HL-60 (cell line): ENCODE measurements around the gene TBCD.

Experiments
- DNase-seq, 2 experiments: peaks; one replicate each; pipeline ENCODE4 v3.0.0-alpha.2; 2010 to 2020; ENCODE audit warnings: low read depth in 1 of 2, low spot score in 1 of 2
- H3K27ac ChIP-seq: fragments of 250-450 bp; sonication (Bioruptor Pico); replicated peaks from 2 replicates; pipeline ENCODE4 v1.5.1; 2020; ENCODE audit warnings: mild to moderate bottlenecking, moderate library complexity
- H3K27me3 ChIP-seq: fragments of 250-450 bp; sonication (Bioruptor Pico); 2 replicates; pipeline ENCODE4 v1.5.1; 2021; ENCODE audit warnings: mild to moderate bottlenecking, moderate library complexity; ENCODE audit not compliant: insufficient read depth, poor library complexity, severe bottlenecking
- H3K4me3 ChIP-seq: replicated peaks from 2 replicates; pipeline ENCODE4 v1.5.1; 2011; ENCODE audit warnings: mild to moderate bottlenecking, control low read depth, low read length; ENCODE audit not compliant: insufficient read depth
- GABPA ChIP-seq: IDR thresholded peaks from 2 replicates; pipeline ENCODE4 v1.6.1; 2012; ENCODE audit warnings: low read depth
- POLR2AphosphoS5 ChIP-seq: IDR thresholded peaks from 2 replicates; pipeline ENCODE4 v1.6.1; 2012; ENCODE audit warnings: low read depth
- SPI1 ChIP-seq: IDR thresholded peaks from 2 replicates; pipeline ENCODE4 v1.6.1; 2012; ENCODE audit warnings: low read depth, mild to moderate bottlenecking, borderline replicate concordance
- TF ChIP-seq, protein P1 (sequence below): IDR thresholded peaks from one replicate; pipeline ENCODE4 v1.5.1; 2011; ENCODE audit warnings: low read length, control low read depth, inconsistent platforms; ENCODE audit not compliant: insufficient read depth
- TF ChIP-seq, protein P2 (sequence below): IDR thresholded peaks from 2 replicates; pipeline ENCODE4 v1.6.1; 2012; ENCODE audit warnings: low read depth; ENCODE audit not compliant: insufficient replicate concordance

Gene TBCD

DNA sequence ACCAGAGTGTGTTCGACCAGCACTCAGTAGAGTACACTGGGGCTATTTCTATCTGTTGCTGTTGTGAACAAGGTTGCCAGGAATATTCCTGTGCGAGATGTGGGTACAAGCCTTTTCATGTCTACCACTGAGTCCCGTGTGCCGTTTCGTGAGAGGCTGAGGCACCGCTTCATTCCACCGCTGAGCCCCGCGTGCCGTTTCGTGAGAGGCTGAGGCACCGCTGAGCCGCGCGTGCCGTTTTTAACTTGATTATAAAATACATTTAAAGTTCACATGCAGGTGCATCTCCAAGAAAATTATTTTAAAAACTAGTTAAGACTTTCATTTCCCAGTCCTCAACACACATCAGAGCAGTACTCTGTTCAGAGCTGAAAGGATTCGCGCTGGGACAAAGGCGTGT is 166.6 kb downstream of the TBCD start:
- Histone ChIP-seq H3K27ac (no peak overlapping the region), H3K4me3 (no peak overlapping the region), H3K27me3 (no peaks in the 10 kb centered on the region)
- no peak for DNase-seq
- TF ChIP-seq POLR2AphosphoS5 = no peak
- TF ChIP-seq, protein P1, sequence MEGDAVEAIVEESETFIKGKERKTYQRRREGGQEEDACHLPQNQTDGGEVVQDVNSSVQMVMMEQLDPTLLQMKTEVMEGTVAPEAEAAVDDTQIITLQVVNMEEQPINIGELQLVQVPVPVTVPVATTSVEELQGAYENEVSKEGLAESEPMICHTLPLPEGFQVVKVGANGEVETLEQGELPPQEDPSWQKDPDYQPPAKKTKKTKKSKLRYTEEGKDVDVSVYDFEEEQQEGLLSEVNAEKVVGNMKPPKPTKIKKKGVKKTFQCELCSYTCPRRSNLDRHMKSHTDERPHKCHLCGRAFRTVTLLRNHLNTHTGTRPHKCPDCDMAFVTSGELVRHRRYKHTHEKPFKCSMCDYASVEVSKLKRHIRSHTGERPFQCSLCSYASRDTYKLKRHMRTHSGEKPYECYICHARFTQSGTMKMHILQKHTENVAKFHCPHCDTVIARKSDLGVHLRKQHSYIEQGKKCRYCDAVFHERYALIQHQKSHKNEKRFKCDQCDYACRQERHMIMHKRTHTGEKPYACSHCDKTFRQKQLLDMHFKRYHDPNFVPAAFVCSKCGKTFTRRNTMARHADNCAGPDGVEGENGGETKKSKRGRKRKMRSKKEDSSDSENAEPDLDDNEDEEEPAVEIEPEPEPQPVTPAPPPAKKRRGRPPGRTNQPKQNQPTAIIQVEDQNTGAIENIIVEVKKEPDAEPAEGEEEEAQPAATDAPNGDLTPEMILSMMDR = no peak
- TF ChIP-seq GABPA = no peak
- TF ChIP-seq, protein P2, sequence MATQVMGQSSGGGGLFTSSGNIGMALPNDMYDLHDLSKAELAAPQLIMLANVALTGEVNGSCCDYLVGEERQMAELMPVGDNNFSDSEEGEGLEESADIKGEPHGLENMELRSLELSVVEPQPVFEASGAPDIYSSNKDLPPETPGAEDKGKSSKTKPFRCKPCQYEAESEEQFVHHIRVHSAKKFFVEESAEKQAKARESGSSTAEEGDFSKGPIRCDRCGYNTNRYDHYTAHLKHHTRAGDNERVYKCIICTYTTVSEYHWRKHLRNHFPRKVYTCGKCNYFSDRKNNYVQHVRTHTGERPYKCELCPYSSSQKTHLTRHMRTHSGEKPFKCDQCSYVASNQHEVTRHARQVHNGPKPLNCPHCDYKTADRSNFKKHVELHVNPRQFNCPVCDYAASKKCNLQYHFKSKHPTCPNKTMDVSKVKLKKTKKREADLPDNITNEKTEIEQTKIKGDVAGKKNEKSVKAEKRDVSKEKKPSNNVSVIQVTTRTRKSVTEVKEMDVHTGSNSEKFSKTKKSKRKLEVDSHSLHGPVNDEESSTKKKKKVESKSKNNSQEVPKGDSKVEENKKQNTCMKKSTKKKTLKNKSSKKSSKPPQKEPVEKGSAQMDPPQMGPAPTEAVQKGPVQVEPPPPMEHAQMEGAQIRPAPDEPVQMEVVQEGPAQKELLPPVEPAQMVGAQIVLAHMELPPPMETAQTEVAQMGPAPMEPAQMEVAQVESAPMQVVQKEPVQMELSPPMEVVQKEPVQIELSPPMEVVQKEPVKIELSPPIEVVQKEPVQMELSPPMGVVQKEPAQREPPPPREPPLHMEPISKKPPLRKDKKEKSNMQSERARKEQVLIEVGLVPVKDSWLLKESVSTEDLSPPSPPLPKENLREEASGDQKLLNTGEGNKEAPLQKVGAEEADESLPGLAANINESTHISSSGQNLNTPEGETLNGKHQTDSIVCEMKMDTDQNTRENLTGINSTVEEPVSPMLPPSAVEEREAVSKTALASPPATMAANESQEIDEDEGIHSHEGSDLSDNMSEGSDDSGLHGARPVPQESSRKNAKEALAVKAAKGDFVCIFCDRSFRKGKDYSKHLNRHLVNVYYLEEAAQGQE = no peak
- no peak for TF ChIP-seq SPI1

DNA sequence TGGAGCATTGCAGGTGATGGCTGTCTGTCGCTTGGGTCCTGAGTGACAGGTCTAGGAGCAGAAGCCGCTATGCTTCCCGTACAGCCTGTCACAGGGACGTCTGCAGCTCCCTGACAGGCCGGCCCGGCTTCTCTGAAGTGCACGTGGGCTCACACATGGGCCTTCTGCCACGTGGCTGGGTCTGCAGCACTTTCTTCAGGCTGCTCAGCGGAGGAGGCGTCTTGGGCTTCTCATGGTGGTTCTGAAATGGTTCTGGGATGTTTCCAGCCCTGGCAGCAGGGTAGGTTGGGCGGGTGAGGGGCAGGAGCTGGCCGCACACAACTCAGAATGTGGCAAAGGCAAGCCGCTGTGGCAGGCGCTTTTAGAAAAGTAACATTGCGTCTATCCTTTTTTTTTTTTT is 168.3 kb downstream of the TBCD start:
- DNase-seq = no peak
- TF ChIP-seq POLR2AphosphoS5 = no peak
- TF ChIP-seq, protein P2 = no peak
- no peak for TF ChIP-seq GABPA

GRCh38 chr17:82920715-82921114 is 168.8 kb downstream of the TBCD start:
- Histone ChIP-seq H3K27me3 (no peaks in the 10 kb centered on the region), H3K27ac (no peak overlapping the region), H3K4me3 (no peak overlapping the region)
- DNase-seq = no peak
- no peak for TF ChIP-seq SPI1
- TF ChIP-seq POLR2AphosphoS5 = no peak
- TF ChIP-seq, protein P2 = no peak
- TF ChIP-seq GABPA = no peak
- TF ChIP-seq, protein P1 = no peak

More for the DNA sequence above, 168.3 kb downstream of the TBCD start:
- H3K27ac ChIP-seq = no peak overlapping the region
- no peaks in the 10 kb centered on the region for H3K27me3 ChIP-seq
- H3K4me3 ChIP-seq = no peak overlapping the region

GRCh38 chr17:82921426-82921825 is 169.6 kb downstream of the TBCD start:
- Histone ChIP-seq H3K4me3 (no peak overlapping the region), H3K27me3 (no peaks in the 10 kb centered on the region), H3K27ac (no peak overlapping the region)
- TF ChIP-seq, protein P2 = no peak
- TF ChIP-seq GABPA (no peak), SPI1 (no peak), POLR2AphosphoS5 (no peak)
- TF ChIP-seq, protein P1 = no peak
- no peak for DNase-seq
